ENCODE results near the gene HLA-DMA.

Gene HLA-DMA

DNA sequence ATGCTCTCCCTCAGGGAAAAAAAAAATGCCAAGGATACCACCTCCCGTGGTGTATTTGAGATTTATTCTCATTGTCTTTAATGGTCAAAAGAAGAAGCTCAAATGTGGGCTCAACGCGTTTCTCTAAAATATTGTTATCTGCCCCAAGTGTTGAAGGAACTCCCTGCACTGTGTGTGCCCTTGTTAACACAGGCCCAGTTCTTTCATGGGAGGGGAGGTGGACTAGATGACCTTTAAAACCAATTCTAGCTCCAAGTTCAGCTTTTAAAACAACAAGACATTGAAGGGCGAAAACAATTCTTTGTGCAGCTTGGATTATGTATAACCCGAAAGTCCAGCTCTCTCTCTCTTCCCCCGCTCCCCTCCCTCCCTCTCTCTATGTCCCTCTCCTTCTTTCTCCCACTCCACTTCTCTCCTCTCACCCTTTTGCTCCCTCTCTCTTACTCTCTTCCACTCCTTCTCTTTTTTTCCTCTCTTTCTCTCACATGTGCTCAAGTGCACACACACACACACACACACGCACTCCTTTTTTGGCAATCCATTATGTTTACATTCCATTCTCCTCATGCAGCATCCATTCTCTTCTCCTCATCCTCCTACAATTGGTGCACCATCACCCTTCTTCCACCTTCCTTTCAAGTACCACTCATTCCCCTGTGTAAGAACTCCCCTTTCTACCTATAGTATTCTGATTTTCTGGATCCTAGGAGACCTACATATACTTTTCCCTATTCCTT, 20.6 kb downstream of the HLA-DMA start:
- in situ Hi-C loops (cut with HindIII; ENCODE audit: low pct_unique_long_range_greater_than_20kb, low sequenced_read_pairs) = no loop called here
- DNase-seq (ENCODE audit: low read depth in 1 of 2, low spot score in 1 of 2) = peak in 1 of 2 experiments; percentile 60
- TF ChIP-seq JUND (IDR thresholded peaks at IDR 0.05; ENCODE audit: low read depth) = no peak

DNA sequence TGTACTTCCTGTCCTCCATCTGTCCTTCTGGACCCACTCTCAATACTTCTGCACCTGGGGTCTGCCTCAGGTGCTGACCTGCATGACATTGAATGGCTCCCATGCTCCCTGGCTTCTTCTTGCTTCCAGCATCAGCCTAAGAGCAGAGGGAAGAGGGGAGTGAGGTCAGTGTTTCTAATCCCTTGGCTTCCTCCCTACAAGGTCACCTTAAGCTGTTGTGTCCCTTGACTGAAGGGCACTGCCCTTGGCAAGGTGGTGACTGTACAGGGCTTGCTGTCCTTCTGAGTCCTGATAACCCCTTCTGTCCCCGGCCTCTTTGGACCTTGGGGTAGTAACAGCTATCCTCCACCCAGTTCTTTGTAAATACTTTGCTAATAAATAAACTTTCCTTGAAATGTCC, 21.7 kb downstream of the HLA-DMA start:
- TF ChIP-seq JUND (IDR thresholded peaks at IDR 0.05; ENCODE audit: low read depth) = no peak
- no peak for DNase-seq (ENCODE audit: low read depth in 1 of 2, low spot score in 1 of 2)
- in situ Hi-C loops (cut with HindIII; ENCODE audit: low pct_unique_long_range_greater_than_20kb, low sequenced_read_pairs) = no loop called here

DNA sequence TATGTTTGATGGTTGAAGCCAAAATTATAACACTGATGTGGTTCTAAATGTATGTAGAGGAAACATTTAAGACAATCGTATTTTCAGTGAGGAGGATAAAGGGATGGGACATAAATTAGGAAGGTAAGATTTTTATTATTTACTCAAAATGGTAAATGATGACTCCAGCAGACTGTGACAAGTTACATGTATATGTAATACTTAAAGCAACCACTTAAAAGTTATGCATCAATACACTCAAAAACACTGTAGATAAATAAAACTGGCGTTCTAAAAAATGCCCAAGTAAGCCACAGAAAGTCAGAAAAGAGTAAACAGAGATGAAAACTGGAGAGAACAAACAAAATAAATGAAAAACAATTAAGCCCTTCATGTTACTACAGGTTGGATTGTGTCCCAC, 30.8 kb downstream of the HLA-DMA start:
- in situ Hi-C loops (cut with HindIII; ENCODE audit: low pct_unique_long_range_greater_than_20kb, low sequenced_read_pairs) = no loop called here
- no peak for TF ChIP-seq JUND (IDR thresholded peaks at IDR 0.05; ENCODE audit: low read depth)
- DNase-seq (ENCODE audit: low read depth in 1 of 2, low spot score in 1 of 2) = no peak

DNA sequence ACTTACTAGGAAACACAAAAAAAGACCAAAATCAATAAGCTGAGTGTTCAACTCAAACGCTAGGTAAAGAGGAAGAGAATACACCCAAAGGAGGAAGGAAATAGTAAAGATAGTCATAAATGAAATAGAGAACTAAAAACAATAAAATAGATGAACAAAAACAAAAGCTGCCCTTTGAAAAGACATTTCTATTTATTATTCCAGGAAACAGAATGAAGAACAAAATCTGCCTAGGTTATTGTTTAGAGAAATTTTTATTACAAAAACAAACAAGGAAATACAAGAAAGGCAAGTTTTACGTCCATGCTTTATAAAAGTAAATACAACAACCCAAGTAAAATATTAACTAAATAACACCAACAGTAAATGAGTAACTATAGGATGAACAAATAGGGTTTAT, 32.2 kb downstream of the HLA-DMA start:
- DNase-seq (ENCODE audit: low read depth in 1 of 2, low spot score in 1 of 2) = no peak
- TF ChIP-seq JUND (IDR thresholded peaks at IDR 0.05; ENCODE audit: low read depth) = no peak
- in situ Hi-C loops (cut with HindIII; ENCODE audit: low pct_unique_long_range_greater_than_20kb, low sequenced_read_pairs) = no loop called here

DNA sequence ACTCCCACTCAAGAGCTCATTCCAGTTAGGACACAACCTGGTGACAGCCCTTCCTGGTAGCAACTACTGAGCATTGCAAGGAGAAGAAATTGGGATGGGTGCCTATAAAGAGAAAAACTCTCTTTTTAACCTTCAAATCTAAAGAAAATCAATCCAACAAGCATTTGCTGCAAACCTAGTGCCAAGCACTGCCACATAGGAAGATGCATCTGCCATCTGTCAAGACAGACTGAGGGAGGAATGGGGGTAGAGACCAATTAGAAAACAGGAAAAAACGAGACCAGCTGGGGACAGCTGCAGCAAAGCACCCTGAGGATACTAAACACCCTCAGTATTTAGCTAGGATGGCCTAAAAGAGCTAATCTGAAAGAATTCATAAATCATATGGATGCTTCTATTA, 39.9 kb downstream of the HLA-DMA start:
- in situ Hi-C loops (cut with HindIII; ENCODE audit: low pct_unique_long_range_greater_than_20kb, low sequenced_read_pairs) = no loop called here
- TF ChIP-seq JUND (IDR thresholded peaks at IDR 0.05; ENCODE audit: low read depth) = no peak
- no peak for DNase-seq (ENCODE audit: low read depth in 1 of 2, low spot score in 1 of 2)

DNA sequence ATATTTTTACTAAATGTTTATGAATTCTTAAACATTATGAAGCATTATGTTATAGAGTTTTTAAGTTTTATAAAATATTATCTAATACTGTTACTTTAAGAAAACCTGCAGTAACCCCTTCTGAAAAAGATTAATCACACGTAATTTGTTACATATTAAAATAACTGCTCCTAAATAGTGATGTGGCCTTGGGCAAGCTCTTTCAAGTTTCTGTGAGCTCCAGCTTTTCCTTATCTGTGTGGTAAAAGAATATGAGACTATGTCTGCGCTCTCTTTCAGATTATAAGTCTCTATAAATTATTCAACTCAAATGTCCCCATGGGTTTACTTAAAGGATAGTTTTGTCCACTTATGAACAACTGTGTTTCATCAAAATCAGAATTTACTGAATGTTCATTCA, 44.0 kb downstream of the HLA-DMA start:
- TF ChIP-seq JUND (IDR thresholded peaks at IDR 0.05; ENCODE audit: low read depth) = no peak
- no peak for DNase-seq (ENCODE audit: low read depth in 1 of 2, low spot score in 1 of 2)
- in situ Hi-C loops (cut with HindIII; ENCODE audit: low pct_unique_long_range_greater_than_20kb, low sequenced_read_pairs) = no loop called here

DNA sequence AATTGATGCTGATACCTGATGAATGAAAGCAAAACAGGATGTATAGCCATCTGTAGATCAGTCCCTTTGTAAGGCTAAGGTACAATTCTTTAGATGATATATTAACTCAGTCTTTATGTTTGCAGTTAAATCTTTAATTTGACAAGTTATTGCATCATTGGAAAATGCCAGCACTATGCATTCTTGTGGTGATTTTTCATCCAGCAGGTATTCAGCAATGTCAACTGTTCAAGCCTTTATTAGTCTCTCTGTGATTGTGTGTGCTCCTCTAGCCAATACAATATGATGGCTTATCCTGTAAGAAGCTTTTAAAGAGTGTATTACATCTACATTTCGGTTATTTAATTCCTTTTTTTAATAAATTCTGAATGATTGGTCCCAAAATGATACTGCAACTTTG, 46.4 kb downstream of the HLA-DMA start:
- TF ChIP-seq JUND (IDR thresholded peaks at IDR 0.05; ENCODE audit: low read depth) = no peak
- DNase-seq (ENCODE audit: low read depth in 1 of 2, low spot score in 1 of 2) = no peak
- in situ Hi-C loops (cut with HindIII; ENCODE audit: low pct_unique_long_range_greater_than_20kb, low sequenced_read_pairs) = no loop called here

DNA sequence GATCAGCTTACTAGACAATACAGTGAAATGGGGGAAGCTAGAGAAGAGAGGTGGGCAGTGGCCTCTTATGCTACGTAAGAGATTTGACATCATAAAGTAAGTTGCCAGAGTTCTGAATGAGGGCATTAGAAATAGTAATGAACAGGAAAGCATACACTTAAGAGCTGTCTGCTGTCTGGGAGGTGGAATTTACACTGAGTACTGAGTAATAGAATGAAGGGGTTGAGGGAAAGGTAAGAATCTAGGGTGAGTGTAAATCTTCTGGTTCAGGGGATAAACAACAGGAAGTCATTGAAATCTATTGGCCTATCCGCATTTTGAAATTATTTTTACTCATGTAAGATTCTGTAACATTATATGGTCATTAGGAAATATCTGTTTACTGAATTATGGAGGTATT, 47.8 kb downstream of the HLA-DMA start:
- DNase-seq (ENCODE audit: low read depth in 1 of 2, low spot score in 1 of 2) = no peak
- no peak for TF ChIP-seq JUND (IDR thresholded peaks at IDR 0.05; ENCODE audit: low read depth)
- in situ Hi-C loops (cut with HindIII; ENCODE audit: low pct_unique_long_range_greater_than_20kb, low sequenced_read_pairs) = no loop called here

DNA sequence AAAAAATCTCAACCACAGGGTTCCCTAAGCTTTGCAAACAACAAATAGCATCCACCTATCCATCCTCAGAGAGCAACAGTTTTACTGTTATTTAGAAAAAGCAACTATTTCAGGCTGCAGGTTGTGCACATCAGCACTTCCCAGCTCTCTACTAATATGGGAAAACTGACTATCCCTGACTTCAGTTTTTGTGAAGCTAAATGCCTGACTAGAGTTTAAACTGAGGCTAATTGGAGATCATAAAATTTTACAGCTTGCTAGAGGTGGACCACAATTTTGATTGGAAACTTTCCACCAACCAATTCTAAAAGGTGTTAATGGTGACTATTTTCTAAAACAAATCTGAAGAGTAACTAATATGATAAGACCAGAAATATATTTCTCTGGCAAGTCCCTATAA, 48.9 kb downstream of the HLA-DMA start:
- DNase-seq (ENCODE audit: low read depth in 1 of 2, low spot score in 1 of 2) = no peak
- in situ Hi-C loops (cut with HindIII; ENCODE audit: low pct_unique_long_range_greater_than_20kb, low sequenced_read_pairs) = no loop called here
- TF ChIP-seq JUND (IDR thresholded peaks at IDR 0.05; ENCODE audit: low read depth) = no peak

All from T47D (cell line).